ENCODE data around the gene RBM47. TPM values are rescaled to one million over a fixed set of nuclear protein-coding genes. Genes with fewer than 3 reads are reported as not detected.
"Not testable (repeated sequence)": the region's sequence is repeated elsewhere in the genome, so short reads cannot be mapped to it uniquely, and the experiment has no call there.

The RBM47 gene
- total RNA-seq, 2 donors from 2014 or later: 4.4 to 13.7 TPM

GRCh38 chr4:40432504-40432903 is 197.2 kb downstream of the RBM47 start:
- H3K4me1 ChIP-seq: no peaks in the 10 kb centered on the region
- no peaks in the 10 kb centered on the region for H3K36me3 ChIP-seq
- H3K4me3 ChIP-seq: no peak overlapping the region
- H3K9me3 ChIP-seq: no peaks in the 10 kb centered on the region
- no peak overlapping the region for H3K27ac ChIP-seq
- TF ChIP-seq CTCF (IDR thresholded peaks at IDR 0.05): no peak
- DNase-seq (ENCODE audit: low spot score): no peak
- no peaks in the 10 kb centered on the region for H3K27me3 ChIP-seq

- H3K9me3 ChIP-seq; H3K36me3 ChIP-seq; H3K4me1 ChIP-seq; H3K27me3 ChIP-seq; H3K27ac ChIP-seq; DNase-seq (ENCODE audit: low spot score); H3K4me3 ChIP-seq: not testable (repeated sequence)
These were observed 201.8 kb downstream of the RBM47 start for GRCh38 chr4:40427871-40428270.

- Histone ChIP-seq H3K27ac (no peak overlapping the region), H3K4me1 (no peaks in the 10 kb centered on the region), H3K4me3 (no peak overlapping the region), H3K9me3 (no peaks in the 10 kb centered on the region), H3K36me3 (no peaks in the 10 kb centered on the region), H3K27me3 (no peaks in the 10 kb centered on the region)
- no peak for DNase-seq (ENCODE audit: low spot score)
- no peak for TF ChIP-seq CTCF (IDR thresholded peaks at IDR 0.05)
These were observed 202.5 kb downstream of the RBM47 start for GRCh38 chr4:40427128-40427527.

GRCh38 chr4:40425799-40426574 is 203.7 kb downstream of the RBM47 start:
- Histone ChIP-seq H3K4me1 (no peaks in the 10 kb centered on the region), H3K27me3 (no peaks in the 10 kb centered on the region), H3K36me3 (no peaks in the 10 kb centered on the region), H3K4me3 (no peak overlapping the region), H3K9me3 (no peaks in the 10 kb centered on the region), H3K27ac (no peak overlapping the region)
- TF ChIP-seq CTCF (IDR thresholded peaks at IDR 0.05): no peak
- no peak for DNase-seq (ENCODE audit: low spot score)

GRCh38 chr4:40423735-40424134 is 205.9 kb downstream of the RBM47 start:
- no peak overlapping the region for H3K27ac ChIP-seq
- DNase-seq (ENCODE audit: low spot score): no peak

More at GRCh38 chr4:40423735-40424134, 205.9 kb downstream of the RBM47 start:
- H3K4me1 ChIP-seq: no peaks in the 10 kb centered on the region
- H3K27me3 ChIP-seq: no peaks in the 10 kb centered on the region
- no peak for TF ChIP-seq CTCF (IDR thresholded peaks at IDR 0.05)
- no peak overlapping the region for H3K4me3 ChIP-seq
- H3K36me3 ChIP-seq: no peaks in the 10 kb centered on the region
- no peaks in the 10 kb centered on the region for H3K9me3 ChIP-seq

All from right atrium auricular region (tissue), 2 donors.